Activated CD4-positive, alpha-beta T cell treated with anti-CD3 and anti-CD28 coated beads, Interleukin-2, Interleukin-4, amounts not matched to agents 100 ng/mL and 50 ng/mL, durations not matched to agents 16 hours and 8 hours (primary cell): ENCODE data around the gene COL6A3.

Experiments
- DNase-seq: peaks from one replicate; pipeline ENCODE4 v3.0.0-alpha.2; 2020; ENCODE audit warnings: low spot score

The COL6A3 gene

DNA sequence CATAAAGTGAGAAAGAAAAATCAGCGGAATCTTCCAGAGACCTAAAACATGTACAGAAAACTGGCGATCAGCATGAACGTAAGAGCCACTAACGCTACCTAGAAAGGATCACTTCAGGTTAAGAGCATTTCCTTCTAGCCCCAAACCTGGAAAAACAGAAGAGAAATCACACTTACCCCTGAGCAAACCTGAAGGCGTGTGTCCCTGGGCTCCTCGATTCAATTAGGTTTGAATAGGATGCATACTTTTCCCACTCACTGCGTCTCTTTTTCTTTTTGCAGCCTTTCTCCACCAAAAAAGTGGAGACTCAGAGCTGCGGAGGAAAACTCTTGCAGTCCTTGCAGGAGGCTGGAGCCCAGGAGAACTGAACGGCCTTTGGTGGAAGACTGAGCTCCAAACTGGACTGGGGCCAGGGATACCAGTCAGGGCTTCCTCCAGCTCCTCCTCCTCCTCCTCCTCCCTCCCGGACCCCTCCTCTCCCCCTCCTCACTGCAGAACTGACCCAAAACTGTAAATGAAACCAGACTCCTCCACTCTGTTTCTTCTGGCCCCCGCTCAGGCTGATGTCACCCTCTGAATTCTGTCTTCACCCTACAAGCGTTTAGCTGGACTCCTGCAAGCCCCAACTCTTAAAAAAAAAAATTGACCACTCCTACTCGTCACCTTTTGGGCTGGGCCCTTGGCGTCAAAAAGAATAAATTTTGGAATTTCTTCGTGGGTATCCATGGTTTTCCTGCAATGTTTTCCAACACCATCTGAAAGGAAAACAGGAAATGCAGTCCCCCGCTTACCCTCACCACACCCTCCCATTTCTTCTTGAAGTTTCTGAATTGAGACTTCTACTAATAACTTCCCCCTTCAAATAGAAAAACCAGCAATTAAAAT lies at the start of gene COL6A3:
TSS of gene COL6A3 (minus strand) at position 388 of the 885 bp plus-strand sequence. CDS start 17,347 bp downstream, outside the sequence.
- DNase-seq = no peak

GRCh38 chr2:237459741-237460174 lies 45.8 kb upstream of the COL6A3 start:
- DNase-seq = no peak

DNA sequence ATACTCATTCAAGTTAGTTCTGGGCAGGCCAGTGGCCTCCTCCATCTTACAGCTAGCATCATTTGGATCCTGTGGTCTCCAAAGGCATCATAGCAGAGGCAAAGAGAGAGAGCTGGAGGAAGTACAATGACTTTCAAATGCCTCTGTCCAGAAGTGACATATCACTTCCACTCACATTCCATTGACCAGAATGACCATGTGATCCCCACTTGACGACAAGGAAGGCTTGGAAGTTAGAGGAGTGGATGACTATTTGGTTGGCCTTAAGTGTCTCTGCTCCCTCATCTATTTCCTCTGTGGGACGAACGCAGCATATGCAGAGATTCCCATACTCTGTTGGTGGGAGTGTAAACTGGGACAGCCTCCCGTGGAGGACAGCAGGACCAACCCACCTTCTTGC lies 45.3 kb upstream of the COL6A3 start:
- DNase-seq = no peak

- DNase-seq = no peak
Measured at GRCh38 chr2:237458519-237458918, 44.6 kb upstream of the COL6A3 start.

- DNase-seq = no peak
Measured at GRCh38 chr2:237457388-237457941, 43.5 kb upstream of the COL6A3 start.

DNA sequence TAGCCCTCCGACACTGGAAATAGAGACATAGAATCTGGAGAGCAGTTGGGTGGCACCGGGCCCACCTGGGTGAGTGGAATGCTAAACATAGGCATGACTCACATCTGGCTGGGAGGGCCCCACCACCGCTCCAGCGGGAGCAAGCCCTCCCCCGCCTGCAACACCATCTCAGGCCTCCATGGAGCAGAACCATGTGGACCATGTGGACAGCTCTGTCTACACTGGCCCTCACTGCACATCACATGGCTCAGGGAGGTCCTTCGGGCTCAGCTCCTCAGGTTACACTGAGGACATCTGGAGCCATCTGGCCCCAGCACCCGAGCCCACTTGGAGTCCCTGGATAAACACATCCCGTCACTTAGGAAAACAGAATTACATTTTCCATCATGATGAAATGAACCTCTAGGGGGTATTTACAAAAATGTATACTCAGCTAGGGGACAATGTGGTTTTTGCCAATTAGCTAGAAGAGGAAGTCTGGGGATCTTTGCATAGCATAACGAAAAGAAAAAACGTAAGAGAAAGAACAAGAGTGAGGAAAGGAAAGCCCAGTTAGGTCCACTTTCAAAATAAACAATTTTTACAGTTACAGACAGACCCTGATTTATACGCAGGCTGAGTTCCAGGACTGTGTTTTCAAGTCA lies 42.4 kb upstream of the COL6A3 start:
- no peak for DNase-seq

DNA sequence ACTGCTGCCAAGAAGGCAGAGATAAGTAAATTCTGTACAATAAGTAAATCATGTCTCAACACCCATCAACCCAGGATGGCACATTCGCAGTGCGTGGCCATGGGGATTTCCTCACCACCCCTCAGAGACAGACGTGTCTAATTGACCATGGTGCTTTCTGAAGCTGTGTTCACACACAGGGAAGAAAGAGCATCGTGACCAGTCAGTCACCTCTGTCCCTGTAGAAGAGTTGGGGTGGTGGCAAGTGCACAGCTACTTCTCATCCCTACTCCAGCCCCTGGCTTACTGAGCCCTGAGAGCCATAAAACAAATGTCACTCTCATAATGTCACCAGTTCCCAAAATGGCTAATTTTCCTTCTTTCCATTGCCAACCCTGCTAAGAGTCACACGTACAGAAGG lies 41.8 kb upstream of the COL6A3 start:
- DNase-seq = no peak

- no peak for DNase-seq
Measured at GRCh38 chr2:237453671-237454070, 39.7 kb upstream of the COL6A3 start.

GRCh38 chr2:237452861-237453260 lies 38.9 kb upstream of the COL6A3 start:
- no peak for DNase-seq

DNA sequence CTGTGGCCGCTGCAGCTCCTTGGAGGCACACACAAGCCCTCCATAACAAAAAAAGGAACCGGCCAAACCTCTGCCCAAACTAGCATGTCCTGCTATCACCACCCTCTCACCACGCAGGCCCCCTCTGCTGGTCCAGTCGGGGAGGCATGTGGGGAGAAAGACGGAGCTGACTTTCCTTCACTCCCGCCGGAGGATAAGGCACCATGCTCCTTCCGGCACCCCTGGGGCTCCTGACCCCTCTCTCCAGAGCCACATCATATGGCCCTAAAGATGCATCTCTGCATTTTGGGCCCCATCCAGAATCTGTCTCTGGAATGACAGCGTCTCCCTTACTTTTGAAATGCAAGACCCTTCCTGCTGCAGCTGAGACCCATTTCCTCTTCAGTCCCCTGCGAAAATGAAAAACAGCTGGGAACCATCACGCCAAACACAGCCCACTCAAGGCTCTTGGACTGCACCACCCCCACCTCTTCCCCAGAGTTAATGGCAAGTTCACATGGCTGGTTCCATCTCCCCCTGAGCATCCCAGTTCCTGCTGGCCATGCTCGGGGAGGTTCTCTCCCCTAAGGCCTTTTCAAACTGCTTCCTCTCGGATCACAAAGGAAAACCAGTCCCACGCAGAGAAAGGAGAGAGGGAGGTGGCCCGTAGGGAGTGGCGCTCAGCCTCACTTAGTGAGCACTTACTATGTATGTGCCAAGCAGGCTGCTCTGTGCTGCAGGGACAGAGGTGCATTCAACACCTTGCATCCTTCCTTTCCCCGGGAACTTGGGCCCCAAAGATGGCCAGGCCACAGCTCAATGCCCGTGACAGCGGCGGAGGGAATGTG lies 37.9 kb upstream of the COL6A3 start:
- DNase-seq = no peak

GRCh38 chr2:237450583-237450982 lies 36.6 kb upstream of the COL6A3 start:
- DNase-seq = no peak

DNA sequence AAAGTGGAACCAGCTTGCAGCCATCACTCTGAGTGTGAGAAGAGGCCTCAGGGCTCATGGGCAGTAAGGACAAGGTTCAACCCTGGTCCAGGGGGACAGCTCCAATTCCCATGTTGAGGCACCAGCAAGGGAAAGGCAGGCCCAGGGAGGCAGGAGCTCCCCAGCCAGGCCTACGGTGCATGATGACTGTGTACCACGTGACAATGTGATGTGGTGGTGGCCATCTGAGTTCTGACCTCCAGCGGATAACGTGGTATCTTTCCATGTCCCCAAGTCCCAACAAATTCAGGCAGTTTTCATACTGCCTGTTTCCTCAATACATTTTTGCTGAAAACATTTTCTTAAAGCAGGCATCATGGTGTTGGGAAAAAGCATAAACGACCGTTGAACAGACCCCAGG lies 36.1 kb upstream of the COL6A3 start:
- no peak for DNase-seq

GRCh38 chr2:237449193-237449881 lies 35.4 kb upstream of the COL6A3 start:
- DNase-seq = no peak

- DNase-seq = no peak
Measured at GRCh38 chr2:237448626-237449025, 34.7 kb upstream of the COL6A3 start.

- no peak for DNase-seq
Measured at GRCh38 chr2:237448171-237448570, 34.2 kb upstream of the COL6A3 start.

DNA sequence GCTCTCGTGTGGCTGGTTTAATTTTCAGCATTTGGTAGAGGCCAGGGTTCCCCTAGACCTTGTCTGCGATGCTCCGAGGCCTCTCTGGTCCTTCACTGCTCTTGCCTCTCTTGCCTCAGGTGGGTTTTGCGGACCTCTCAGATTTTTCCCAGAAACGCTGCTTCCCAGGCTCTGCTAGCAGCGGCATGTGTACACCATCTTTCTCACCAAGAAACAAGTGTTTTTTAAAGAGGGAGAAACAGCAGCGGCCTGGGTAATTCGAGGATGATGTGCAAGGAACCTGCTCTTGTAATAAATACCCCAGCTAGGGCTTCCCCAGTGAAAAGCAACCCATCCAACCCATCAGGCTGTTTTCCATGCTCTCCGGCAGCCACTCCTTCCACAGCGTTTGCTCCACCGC lies 33.5 kb upstream of the COL6A3 start:
- no peak for DNase-seq

DNA sequence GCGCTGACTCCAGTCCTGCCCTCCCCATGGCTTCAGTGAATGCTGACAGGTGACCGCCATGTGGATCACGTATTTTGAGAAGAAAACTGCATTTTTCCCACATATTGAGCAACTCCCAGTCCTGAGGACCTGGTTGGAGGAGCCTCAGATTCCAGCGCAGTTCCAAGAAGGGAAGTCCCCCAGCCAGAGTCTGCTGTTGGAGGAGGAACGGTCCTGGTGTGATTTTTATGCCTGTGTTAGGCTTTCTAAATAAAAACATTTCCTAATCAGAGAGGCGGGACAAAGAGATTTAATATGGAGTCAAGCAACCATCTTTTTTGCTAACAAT lies 32.3 kb upstream of the COL6A3 start:
- DNase-seq = no peak

DNA sequence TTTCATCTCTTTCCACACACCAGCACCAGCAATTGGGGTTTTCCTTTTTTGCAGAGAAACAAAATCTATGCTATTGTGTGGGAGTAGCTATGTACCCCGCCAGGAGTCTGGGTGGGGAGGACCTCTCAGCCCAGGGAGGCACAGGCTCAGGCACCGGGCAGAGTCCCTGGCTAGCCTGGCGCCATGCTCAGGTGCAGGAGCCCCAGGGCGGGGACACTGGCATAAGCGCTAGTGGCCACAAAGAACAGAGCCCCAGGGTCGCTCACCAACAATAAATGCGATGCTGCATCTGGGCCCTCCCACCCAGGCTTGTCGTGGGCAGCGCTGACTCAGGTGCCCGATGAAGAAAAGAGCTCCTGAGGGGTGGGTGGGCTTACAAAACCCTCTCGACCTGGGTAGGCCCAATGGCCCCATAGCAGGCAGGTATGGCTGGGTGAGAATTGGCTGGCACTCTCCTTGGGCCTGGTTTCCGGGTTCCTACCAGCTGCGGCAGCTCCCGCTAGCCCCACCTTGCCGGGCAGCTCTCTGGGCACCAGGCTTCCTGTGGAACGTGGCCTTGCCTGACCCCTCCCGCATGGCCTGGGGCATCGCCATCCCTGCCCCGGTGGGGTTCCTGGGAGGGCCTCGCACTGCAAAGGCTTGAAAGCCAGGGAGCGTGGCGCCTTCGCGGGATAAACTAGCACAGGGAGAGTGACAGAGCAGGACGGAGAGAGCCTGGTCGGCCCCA lies 31.8 kb upstream of the COL6A3 start:
- DNase-seq = no peak

GRCh38 chr2:237444071-237444470 lies 30.1 kb upstream of the COL6A3 start:
- no peak for DNase-seq

DNA sequence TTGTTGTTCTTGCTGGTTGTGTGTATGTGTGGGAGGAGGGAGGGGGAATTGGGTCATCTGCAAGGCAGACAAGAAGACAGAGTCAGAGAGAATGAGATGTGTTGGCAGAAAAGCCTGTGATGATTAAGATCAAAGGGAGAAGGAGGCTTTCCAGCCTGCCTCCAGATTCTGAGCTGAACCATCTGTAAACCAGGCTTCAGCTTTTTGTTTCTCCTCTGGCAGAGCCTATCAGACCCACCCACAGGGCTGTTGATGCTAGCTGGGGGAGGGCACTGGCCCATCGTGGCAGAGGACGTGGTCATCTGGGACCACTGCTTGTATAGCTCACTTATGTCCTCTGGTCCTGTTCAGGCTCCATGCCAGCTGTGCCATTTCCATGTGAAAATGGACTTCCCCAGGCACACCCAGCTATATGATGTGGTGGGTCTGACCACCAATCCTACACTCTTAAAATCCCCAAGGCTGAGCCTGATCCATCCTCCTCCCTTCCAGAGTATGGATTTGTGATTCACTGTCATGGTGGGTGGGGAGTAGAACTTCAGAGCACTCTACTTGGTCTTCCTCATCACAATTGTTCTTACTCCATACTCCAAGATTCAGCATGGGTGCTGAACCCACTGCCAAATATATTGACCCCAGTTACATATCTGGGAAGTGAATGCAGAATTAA lies 27.8 kb upstream of the COL6A3 start:
- DNase-seq = peak; percentile 68
